Fibroblast of lung (primary cell): ENCODE data around the gene SF3A2. TPM values are rescaled to one million over a fixed set of nuclear protein-coding genes. Genes with fewer than 3 reads are reported as not detected.

Experiments
- DNase-seq, 2 donors: peaks; one replicate each; pipeline versions ENCODE4 v3.0.0 to v3.0.0-alpha.2; 2010; ENCODE audit warnings: low read depth in 2 of 2
- H2AFZ ChIP-seq: 2 replicates; pipeline ENCODE4 v1.5.1; 2012; ENCODE audit warnings: low read length, control low read depth, inconsistent platforms
- H3K27ac ChIP-seq: 2 replicates; pipeline ENCODE4 v1.5.1; 2011; ENCODE audit warnings: low read length, control low read depth; ENCODE audit not compliant: insufficient read depth
- H3K27me3 ChIP-seq: 2 replicates; pipeline ENCODE4 v1.5.1; 2011; ENCODE audit warnings: mild to moderate bottlenecking, low read length; ENCODE audit not compliant: control insufficient read depth, insufficient read depth
- H3K36me3 ChIP-seq: 2 replicates; pipeline ENCODE4 v1.5.1; 2011; ENCODE audit warnings: low read length; ENCODE audit not compliant: control insufficient read depth, insufficient read depth
- H3K4me1 ChIP-seq: 2 replicates; pipeline ENCODE4 v1.5.1; 2011; ENCODE audit warnings: low read length; ENCODE audit not compliant: control insufficient read depth, insufficient read depth; ENCODE audit errors: extremely low read depth
- H3K4me2 ChIP-seq: 2 replicates; pipeline ENCODE4 v1.5.1; 2011; ENCODE audit warnings: low read length, control low read depth; ENCODE audit not compliant: insufficient read depth; ENCODE audit errors: extremely low read depth
- H3K4me3 ChIP-seq, 4 experiments: fragments of 200-600 bp in 1 of 4; sonication (generic) in 1 of 4; replicated peaks in 1 of 4; 2 replicates each; pipeline ENCODE4 v1.5.1; 2011 to 2016; ENCODE audit warnings: low read length in 4 of 4, low read depth in 3 of 4, mild to moderate bottlenecking in 3 of 4, control low read depth in 2 of 4, inconsistent platforms in 1 of 4, mixed read lengths in 1 of 4; ENCODE audit not compliant: insufficient read depth in 1 of 4; ENCODE audit errors: control extremely low read depth in 1 of 4
- H3K79me2 ChIP-seq: 2 replicates; pipeline ENCODE4 v1.5.1; 2012; ENCODE audit warnings: mild to moderate bottlenecking, low read length, inconsistent platforms; ENCODE audit not compliant: control insufficient read depth, insufficient read depth
- H3K9ac ChIP-seq: 2 replicates; pipeline ENCODE4 v1.5.1; 2011; ENCODE audit warnings: mild to moderate bottlenecking, low read length, control low read depth; ENCODE audit not compliant: insufficient read depth
- H3K9me3 ChIP-seq: 2 replicates; pipeline ENCODE4 v1.5.1; 2012; ENCODE audit warnings: low read depth, low read length; ENCODE audit not compliant: control insufficient read depth, insufficient read depth
- H4K20me1 ChIP-seq: 2 replicates; pipeline ENCODE4 v1.5.1; 2011; ENCODE audit warnings: low read length; ENCODE audit not compliant: control insufficient read depth, insufficient read depth; ENCODE audit errors: extremely low read depth
- CTCF ChIP-seq, 2 donors: IDR thresholded peaks in 1 of 2; conservative IDR thresholded peaks in 1 of 2; 1 replicate in 1 of 2; 2 replicates in 1 of 2; pipeline ENCODE4 v1.5.1; 2011 to 2012; ENCODE audit warnings: low read length in 2 of 2, control low read depth in 1 of 2, inconsistent platforms in 1 of 2, low read depth in 1 of 2, mild to moderate bottlenecking in 1 of 2
- EZH2 ChIP-seq: IDR thresholded peaks from 2 replicates; pipeline ENCODE4 v1.5.1; 2012; ENCODE audit warnings: low read length, control low read depth, mild to moderate bottlenecking; ENCODE audit errors: missing control alignments
- polyA plus RNA-seq, 2 donors: library from polyadenylated mRNA; depleted of rRNA in 1 of 2; stranded (reverse) in 1 of 2; unstranded in 1 of 2; fragments of >200 nt; gene quantifications; 2 replicates each; pipeline ENCODE4 v1.2.1, GENCODE V29; 2011 to 2012; ENCODE audit warnings: missing spikeins in 1 of 2
- total RNA-seq: library from RNA; depleted of rRNA; stranded (reverse); fragments of >200 nt; gene quantifications from 2 replicates; pipeline ENCODE4 v1.2.1, GENCODE V29; 2014

Gene SF3A2
- total and polyA plus RNA-seq, 2 donors (not counting 1 experiment from before 2014, with no cell fraction given): 11.1 to 31.5 TPM

- Histone ChIP-seq H3K4me2 (no peak overlapping the region), H3K27me3 (no peaks in the 10 kb centered on the region), H3K9me3 (no peaks in the 10 kb centered on the region), H3K36me3 (peaks cover 41% of the 10 kb centered on the region), H2AFZ (no peak overlapping the region), H3K4me1 (peaks cover 27% of the 10 kb centered on the region), H3K27ac (peak overlapping the region; percentile 76), H4K20me1 (no peaks in the 10 kb centered on the region), H3K79me2 (peaks cover 68% of the 10 kb centered on the region), H3K9ac (peak overlapping the region; percentile 4), H3K4me3 (no peak overlapping the region)
- TF ChIP-seq CTCF (conservative IDR thresholded peaks at IDR 0.05 in 1 of 2, IDR thresholded peaks at IDR 0.05 in 1 of 2; ENCODE audit: low read depth in 1 of 2, low read length in 2 of 2) (no peak), EZH2 (no peak)
- no peak for DNase-seq
Observed at GRCh38 chr19:2189880-2190279, 46.7 kb upstream of the SF3A2 start.

GRCh38 chr19:2190848-2191455 is 45.7 kb upstream of the SF3A2 start:
- Histone ChIP-seq H3K79me2 (peaks cover 70% of the 10 kb centered on the region), H3K4me2 (no peak overlapping the region), H2AFZ (no peak overlapping the region), H3K27me3 (no peaks in the 10 kb centered on the region), H3K27ac (no peak overlapping the region), H3K9me3 (no peaks in the 10 kb centered on the region), H3K4me1 (peaks cover 17% of the 10 kb centered on the region), H3K9ac (no peak overlapping the region), H3K4me3 (no peak overlapping the region), H4K20me1 (no peaks in the 10 kb centered on the region), H3K36me3 (peaks cover 49% of the 10 kb centered on the region)
- TF ChIP-seq CTCF (conservative IDR thresholded peaks at IDR 0.05 in 1 of 2, IDR thresholded peaks at IDR 0.05 in 1 of 2; ENCODE audit: low read depth in 1 of 2, low read length in 2 of 2) (no peak), EZH2 (no peak)
- no peak for DNase-seq

- TF ChIP-seq CTCF (conservative IDR thresholded peaks at IDR 0.05 in 1 of 2, IDR thresholded peaks at IDR 0.05 in 1 of 2; ENCODE audit: low read depth in 1 of 2, low read length in 2 of 2) (no peak), EZH2 (no peak)
- no peaks in the 10 kb centered on the region for H3K9me3 ChIP-seq
- H4K20me1 ChIP-seq: no peaks in the 10 kb centered on the region
- H3K4me1 ChIP-seq: peaks cover 13% of the 10 kb centered on the region
- H3K27ac ChIP-seq: no peak overlapping the region
- no peaks in the 10 kb centered on the region for H3K27me3 ChIP-seq
- H2AFZ ChIP-seq: no peak overlapping the region
- H3K36me3 ChIP-seq: peaks cover 53% of the 10 kb centered on the region
- H3K4me2 ChIP-seq: no peak overlapping the region
- H3K9ac ChIP-seq: no peak overlapping the region
- H3K79me2 ChIP-seq: peaks cover 76% of the 10 kb centered on the region
- DNase-seq: no peak
- no peak overlapping the region for H3K4me3 ChIP-seq
Observed at GRCh38 chr19:2191456-2192310, 44.9 kb upstream of the SF3A2 start.
